Testis (tissue), 3 donors: ENCODE data around the gene COQ9. TPM values are rescaled to one million over a fixed set of nuclear protein-coding genes. Genes with fewer than 3 reads are reported as not detected.

Source experiments
- DNase-seq: peaks from one replicate; pipeline ENCODE4 v3.0.0-alpha.2; 2019
- H3K27ac ChIP-seq, 2 donors: fragments of 200-600 bp; sonication (generic); one replicate each; pipeline ENCODE4 v1.5.1; 2019
- H3K27me3 ChIP-seq: fragments of 200-600 bp; sonication (generic); one replicate; pipeline ENCODE4 v1.5.1; 2019
- H3K36me3 ChIP-seq: fragments of 200-600 bp; sonication (generic); one replicate; pipeline ENCODE4 v1.5.1; 2017; ENCODE audit warnings: low read depth; ENCODE audit errors: missing control alignments
- H3K4me1 ChIP-seq: fragments of 200-600 bp; sonication (generic); one replicate; pipeline ENCODE4 v1.5.1; 2019
- H3K4me3 ChIP-seq, 2 donors: fragments of 200-600 bp; sonication (generic); one replicate each; pipeline ENCODE4 v1.5.1; 2017 to 2019
- H3K9me3 ChIP-seq: fragments of 200-600 bp; sonication (generic); one replicate; pipeline ENCODE4 v1.5.1; 2017
- CTCF ChIP-seq, 3 experiments: fragments of 450-650 bp in 2 of 3; fragments of 200-600 bp in 1 of 3; sonication (generic) in 1 of 3; IDR thresholded peaks; one replicate each; pipeline ENCODE4 v1.5.1; 2016 to 2019; ENCODE audit warnings: antibody characterized with exemption in 3 of 3, mild to moderate bottlenecking in 2 of 3, moderate library complexity in 1 of 3
- POLR2A ChIP-seq: fragments of 450-650 bp; IDR thresholded peaks from one replicate; pipeline ENCODE4 v1.6.1; 2017; ENCODE audit warnings: antibody characterized with exemption, mild to moderate bottlenecking, moderate library complexity
- WGBS, 2 donors: methylation state at CpG; one replicate each; pipeline ENCODE4 v1.1.5; 2018; 5-methylcytosine and 5-hydroxymethylcytosine counted together
- intact Hi-C: fragments of 100-400 bp; cut with DNase I; formaldehyde crosslinking; loops from one replicate; pipeline ENCODE4 v1.15.1; 2023; ENCODE audit warnings: low total_unique reads
- polyA plus RNA-seq: library from polyadenylated mRNA; stranded (reverse); fragments of 350-450 nt; fragmentation: Illumina TruSeq; extraction: RNeasy Lipid Tissue Mini Kit (QIAGEN cat#74804); gene quantifications from one replicate; pipeline ENCODE4 v1.2.3, GENCODE V29; 2014; ENCODE audit warnings: low read depth, low replicate concordance; ENCODE audit not compliant: insufficient read depth
- total RNA-seq, 2 donors: library from RNA; depleted of rRNA; stranded (reverse); fragments of >200 nt; gene quantifications; one replicate each; pipeline ENCODE4 v1.2.3, GENCODE V29; 2016

Gene COQ9
- total and polyA plus RNA-seq, 3 donors from 2014 or later: 74.1 to 93.5 (median 77.1) TPM

DNA sequence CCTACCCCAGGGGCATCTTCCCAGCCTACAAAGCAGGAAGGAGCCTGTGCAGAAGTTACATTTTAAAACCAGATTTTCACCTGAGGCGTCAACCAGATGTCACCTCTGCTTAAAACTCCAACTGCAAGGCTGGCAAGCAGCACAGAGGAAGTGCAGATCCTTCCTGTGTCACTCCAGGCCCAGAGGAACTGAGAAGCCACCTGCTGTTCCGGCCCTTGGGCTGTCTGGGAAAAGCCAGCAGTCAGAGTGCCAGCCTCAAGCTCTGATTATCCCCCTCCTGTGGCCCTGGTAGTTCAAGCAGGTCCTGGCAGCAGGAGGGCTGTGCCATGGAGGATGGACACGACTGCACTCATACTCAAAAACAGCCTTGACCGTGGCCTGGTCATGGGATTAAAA is 25.4 kb downstream of the COQ9 start:
- Histone ChIP-seq H3K36me3 (no peaks in the 10 kb centered on the region), H3K27me3 (no peaks in the 10 kb centered on the region), H3K9me3 (no peaks in the 10 kb centered on the region), H3K4me1 (peaks cover 8% of the 10 kb centered on the region), H3K27ac (no peak overlapping the region), H3K4me3 (no peak overlapping the region)
- WGBS, 2 donors: 54 to 55% methylated on average over 3 to 4 of the region's 4 CpGs
- intact Hi-C loops: no loop called here
- TF ChIP-seq CTCF (IDR thresholded peaks at IDR 0.05) (no peak), POLR2A (no peak)
- no peak for DNase-seq

- intact Hi-C loops: no loop called here
- WGBS, 2 donors: 86 to 90% methylated on average over 2 to 14 of the region's 14 CpGs
- TF ChIP-seq POLR2A: no peak
- TF ChIP-seq CTCF (IDR thresholded peaks at IDR 0.05): no peak
These were observed 26.0 kb downstream of the COQ9 start for GRCh38 chr16:57473176-57473840.

GRCh38 chr16:57473906-57474305 is 26.6 kb downstream of the COQ9 start:
- no peak for TF ChIP-seq CTCF (IDR thresholded peaks at IDR 0.05)
- TF ChIP-seq POLR2A: no peak
- intact Hi-C loops: no loop called here
- 83 to 85% methylated on average over 8 of the region's 8 CpGs for WGBS, 2 donors
- peaks cover 16% of the 10 kb centered on the region for H3K4me1 ChIP-seq
- no peaks in the 10 kb centered on the region for H3K27me3 ChIP-seq
- H3K4me3 ChIP-seq: no peak overlapping the region
- no peaks in the 10 kb centered on the region for H3K36me3 ChIP-seq
- H3K9me3 ChIP-seq: no peaks in the 10 kb centered on the region
- no peak for DNase-seq
- no peak overlapping the region for H3K27ac ChIP-seq

More at GRCh38 chr16:57473176-57473840, 26.0 kb downstream of the COQ9 start:
- H3K27me3 ChIP-seq: no peaks in the 10 kb centered on the region
- no peaks in the 10 kb centered on the region for H3K9me3 ChIP-seq
- no peaks in the 10 kb centered on the region for H3K36me3 ChIP-seq
- no peak overlapping the region for H3K4me3 ChIP-seq
- H3K4me1 ChIP-seq: peaks cover 13% of the 10 kb centered on the region
- H3K27ac ChIP-seq: no peak overlapping the region
- DNase-seq: no peak

GRCh38 chr16:57474671-57475661 is 27.7 kb downstream of the COQ9 start:
- Histone ChIP-seq H3K27ac (no peak overlapping the region), H3K9me3 (no peaks in the 10 kb centered on the region), H3K4me3 (no peak overlapping the region), H3K27me3 (no peaks in the 10 kb centered on the region), H3K36me3 (no peaks in the 10 kb centered on the region), H3K4me1 (peaks cover 26% of the 10 kb centered on the region)
- DNase-seq: no peak
- WGBS, 2 donors: 91 to 92% methylated on average over 27 to 30 of the region's 30 CpGs
- intact Hi-C loops: no loop called here
- TF ChIP-seq POLR2A: no peak
- no peak for TF ChIP-seq CTCF (IDR thresholded peaks at IDR 0.05)
